ENCODE measurements around the gene LSM4.
"Not testable (repeated sequence)": the region's sequence is repeated elsewhere in the genome, so short reads cannot be mapped to it uniquely, and the experiment has no call there.

Gene LSM4

GRCh38 chr19:18340190-18340989 lies 17.5 kb upstream of the LSM4 start, which contains the start of gene PGPEP1:
Gene PGPEP1 (plus strand): TSS chr19:18340598. CDS start chr19:18340682, 84 bp downstream.
- DNase-seq = no peak

GRCh38 chr19:18339723-18340122 lies 16.8 kb upstream of the LSM4 start:
- no peak for DNase-seq

GRCh38 chr19:18338541-18338940 lies 15.7 kb upstream of the LSM4 start:
- no peak for DNase-seq

- no peak for DNase-seq
These were observed 13.2 kb upstream of the LSM4 start for GRCh38 chr19:18336121-18336520.

- DNase-seq = no peak
These were observed 10.8 kb upstream of the LSM4 start for GRCh38 chr19:18333680-18334079.

- DNase-seq = no peak
These were observed 10.1 kb upstream of the LSM4 start for GRCh38 chr19:18332917-18333530.

- no peak for DNase-seq
These were observed 8.0 kb upstream of the LSM4 start for GRCh38 chr19:18330868-18331267.

- no peak for DNase-seq
These were observed 6.1 kb upstream of the LSM4 start for GRCh38 chr19:18329035-18329376.

- DNase-seq = peak; percentile 92
These were observed 5.6 kb upstream of the LSM4 start for GRCh38 chr19:18328340-18329034.

GRCh38 chr19:18326772-18327171 lies 3.9 kb upstream of the LSM4 start:
- no peak for DNase-seq

- not testable (repeated sequence) for DNase-seq
These were observed 1.5 kb upstream of the LSM4 start for GRCh38 chr19:18324373-18324731.

GRCh38 chr19:18322318-18322758 lies 538 bp downstream of the LSM4 start:
- DNase-seq = peak; percentile 14

- DNase-seq = peak; percentile 7
These were observed 1.2 kb downstream of the LSM4 start for GRCh38 chr19:18321734-18322102.

GRCh38 chr19:18320865-18321733 lies 1.8 kb downstream of the LSM4 start:
- DNase-seq = no peak

- DNase-seq = no peak
These were observed 3.2 kb downstream of the LSM4 start for GRCh38 chr19:18319591-18320135.

- DNase-seq = no peak
These were observed 4.7 kb downstream of the LSM4 start for GRCh38 chr19:18317961-18318800.

- DNase-seq = no peak
These were observed 9.5 kb downstream of the LSM4 start for GRCh38 chr19:18313398-18313797.

- DNase-seq = no peak
These were observed 10.8 kb downstream of the LSM4 start for GRCh38 chr19:18312092-18312534.

GRCh38 chr19:18311502-18312091 lies 11.3 kb downstream of the LSM4 start:
- DNase-seq = no peak

- DNase-seq = no peak
These were observed 11.9 kb downstream of the LSM4 start for GRCh38 chr19:18310966-18311365.

Measured in NCI-H2227 treated with DMSO at 0.1 percent for 48 hours (cell line).